Measurements from ENCODE around the gene TIMM44.

GRCh38 chr19:7916103-7916954 lies 27.1 kb downstream of the TIMM44 start:
- TF ChIP-seq, protein P1, sequence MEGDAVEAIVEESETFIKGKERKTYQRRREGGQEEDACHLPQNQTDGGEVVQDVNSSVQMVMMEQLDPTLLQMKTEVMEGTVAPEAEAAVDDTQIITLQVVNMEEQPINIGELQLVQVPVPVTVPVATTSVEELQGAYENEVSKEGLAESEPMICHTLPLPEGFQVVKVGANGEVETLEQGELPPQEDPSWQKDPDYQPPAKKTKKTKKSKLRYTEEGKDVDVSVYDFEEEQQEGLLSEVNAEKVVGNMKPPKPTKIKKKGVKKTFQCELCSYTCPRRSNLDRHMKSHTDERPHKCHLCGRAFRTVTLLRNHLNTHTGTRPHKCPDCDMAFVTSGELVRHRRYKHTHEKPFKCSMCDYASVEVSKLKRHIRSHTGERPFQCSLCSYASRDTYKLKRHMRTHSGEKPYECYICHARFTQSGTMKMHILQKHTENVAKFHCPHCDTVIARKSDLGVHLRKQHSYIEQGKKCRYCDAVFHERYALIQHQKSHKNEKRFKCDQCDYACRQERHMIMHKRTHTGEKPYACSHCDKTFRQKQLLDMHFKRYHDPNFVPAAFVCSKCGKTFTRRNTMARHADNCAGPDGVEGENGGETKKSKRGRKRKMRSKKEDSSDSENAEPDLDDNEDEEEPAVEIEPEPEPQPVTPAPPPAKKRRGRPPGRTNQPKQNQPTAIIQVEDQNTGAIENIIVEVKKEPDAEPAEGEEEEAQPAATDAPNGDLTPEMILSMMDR (IDR thresholded peaks at IDR 0.05) = peak; percentile 25
- peak; percentile 79 for TF ChIP-seq EZH2phosphoT487 (IDR thresholded peaks at IDR 0.05)
